NCI-H446 (cell line): ENCODE data around the gene SLC25A22.

Source experiments
- DNase-seq, 2 experiments: peaks; one replicate each; lab custom pipeline; 2025; lab: John Stamatoyannopoulos, UW

Gene SLC25A22

GRCh38 chr11:833849-834311 is 35.8 kb upstream of the SLC25A22 start:
- no peak for DNase-seq

GRCh38 chr11:833114-833791 is 35.2 kb upstream of the SLC25A22 start:
- no peak for DNase-seq

GRCh38 chr11:832529-833113 is 34.5 kb upstream of the SLC25A22 start, which contains the start of gene CD151:
TSS of gene CD151 (plus strand) at chr11:832952. CDS start at chr11:836070, 3,118 bp downstream.
- peak in 1 of 2 experiments; percentile 77 for DNase-seq

GRCh38 chr11:831961-832528 is 34.0 kb upstream of the SLC25A22 start:
- no peak for DNase-seq

- DNase-seq = no peak
These were observed 33.2 kb upstream of the SLC25A22 start for GRCh38 chr11:831118-831864.

- no peak for DNase-seq
These were observed 32.4 kb upstream of the SLC25A22 start for GRCh38 chr11:830295-831117.

GRCh38 chr11:829847-830294 is 31.8 kb upstream of the SLC25A22 start:
- DNase-seq = no peak

GRCh38 chr11:829176-829846 is 31.2 kb upstream of the SLC25A22 start:
- DNase-seq = no peak

GRCh38 chr11:828506-829175 is 30.6 kb upstream of the SLC25A22 start:
- no peak for DNase-seq

GRCh38 chr11:827897-828192 is 29.8 kb upstream of the SLC25A22 start, which contains the start of gene CRACR2B:
TSS of gene CRACR2B (plus strand) at chr11:827919. CDS start at chr11:828608, 689 bp downstream.
- no peak for DNase-seq

GRCh38 chr11:827146-827896 is 29.2 kb upstream of the SLC25A22 start:
- DNase-seq = no peak

- no peak for DNase-seq
These were observed 28.7 kb upstream of the SLC25A22 start for GRCh38 chr11:826836-827145.

- DNase-seq = no peak
These were observed 28.1 kb upstream of the SLC25A22 start for GRCh38 chr11:826227-826621.

- DNase-seq = no peak
These were observed 27.5 kb upstream of the SLC25A22 start for GRCh38 chr11:825366-826226.

GRCh38 chr11:824942-825341 is 26.9 kb upstream of the SLC25A22 start:
- DNase-seq = no peak

- no peak for DNase-seq
These were observed 26.3 kb upstream of the SLC25A22 start for GRCh38 chr11:824292-824880.

- DNase-seq = no peak
These were observed 25.6 kb upstream of the SLC25A22 start for GRCh38 chr11:823441-824291.
